ENCODE results near the gene KLHL29. TPM values are rescaled to one million over a fixed set of nuclear protein-coding genes. Genes with fewer than 3 reads are reported as not detected.

KLHL29 gene
- total and polyA plus RNA-seq, 2 experiments from 2014 or later, result 1.9 to 6.4 TPM

DNA sequence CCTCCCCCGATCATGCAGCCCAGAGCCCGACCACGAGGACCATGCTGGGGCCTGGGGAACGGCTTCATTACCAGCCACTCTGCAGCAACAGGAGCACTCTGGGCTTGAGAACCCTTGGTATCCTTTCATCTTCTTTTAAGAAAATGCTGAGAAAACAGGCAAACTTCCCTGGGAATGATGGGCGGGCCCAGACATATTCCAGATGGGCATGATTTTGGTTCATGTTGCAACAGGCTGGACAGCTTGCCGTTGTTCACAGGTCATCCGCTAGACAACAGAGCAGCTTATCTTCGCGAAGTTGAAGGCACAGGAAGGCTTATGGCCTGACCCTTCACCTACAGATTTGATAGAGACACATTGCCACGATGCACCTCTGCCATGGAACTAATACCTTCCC lies 121.0 kb downstream of the KLHL29 start:
- no peaks in the 10 kb centered on the region for H3K36me3 ChIP-seq (ENCODE audit: low read depth)
- no peak overlapping the region for H3K4me3 ChIP-seq
- H2AFZ ChIP-seq, result no peak overlapping the region
- no peaks in the 10 kb centered on the region for H3K9me2 ChIP-seq (ENCODE audit: insufficient read depth)
- H3K4me2 ChIP-seq (ENCODE audit: unreplicated experiment), result no peak overlapping the region
- no peak overlapping the region for H3K9ac ChIP-seq
- TF ChIP-seq EZH2 (IDR thresholded peaks at IDR 0.05; ENCODE audit: insufficient read depth, poor library complexity, severe bottlenecking) (no peak), EZH2phosphoT487 (IDR thresholded peaks at IDR 0.05; ENCODE audit: insufficient read depth, low read depth) (no peak)
- H3K4me1 ChIP-seq (ENCODE audit: insufficient read depth), result no peaks in the 10 kb centered on the region
- no peaks in the 10 kb centered on the region for H4K20me1 ChIP-seq (ENCODE audit: insufficient read depth)
- no peak overlapping the region for H3K27ac ChIP-seq
- H3F3A ChIP-seq (ENCODE audit: insufficient read depth), result no peaks in the 10 kb centered on the region
- DNase-seq, result peak; percentile 46
- 40 to 44% methylated on average over 10 of the region's 10 CpGs for WGBS, 2 experiments (ENCODE audit: low coverage in 1 of 2, low lambda C conversion rate in 2 of 2, missing lambda C conversion rate in 2 of 2)
- no peaks in the 10 kb centered on the region for H3K79me2 ChIP-seq (ENCODE audit: insufficient read depth)
- no peaks in the 10 kb centered on the region for H3K9me3 ChIP-seq (ENCODE audit: low read depth)
- no peaks in the 10 kb centered on the region for H3K27me3 ChIP-seq (replicated peaks; ENCODE audit: insufficient read depth)
- in situ Hi-C loops (cut with MboI), result no loop called here

DNA sequence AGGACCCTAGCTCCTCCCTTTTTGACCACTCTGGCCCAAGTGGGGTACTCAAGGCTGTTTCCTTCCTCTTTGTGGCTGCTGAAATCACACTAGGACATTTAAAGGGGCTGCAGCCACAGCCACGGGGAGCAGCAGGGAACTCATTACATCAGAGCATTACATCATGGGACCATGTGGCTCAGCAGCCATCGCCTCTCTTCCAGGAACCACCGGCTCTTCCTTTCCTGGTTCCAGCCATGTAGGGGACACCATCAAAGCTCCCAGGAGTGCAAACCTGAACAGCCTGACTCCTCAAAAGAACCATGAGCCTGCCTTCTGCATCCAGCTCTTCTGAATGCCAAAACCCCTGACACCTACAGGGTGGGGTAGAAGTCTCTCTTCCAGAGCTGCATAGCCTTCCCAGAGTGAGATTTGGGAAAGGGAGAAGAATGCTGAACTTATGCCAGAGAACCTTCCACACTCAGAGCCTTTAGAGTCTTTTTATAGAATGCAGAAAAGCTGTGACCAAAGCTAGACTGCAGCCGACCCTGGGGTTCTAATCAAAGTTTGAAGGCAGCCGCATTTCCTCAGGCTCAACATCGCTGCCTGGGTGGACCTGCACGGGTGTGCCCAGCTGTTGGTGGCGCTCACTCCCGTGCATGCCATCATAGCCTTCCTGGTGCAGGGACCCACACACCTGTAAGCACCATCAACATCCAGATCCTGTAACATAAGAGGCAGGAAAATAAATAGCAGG lies 121.7 kb downstream of the KLHL29 start:
- TF ChIP-seq EZH2 (IDR thresholded peaks at IDR 0.05; ENCODE audit: insufficient read depth, poor library complexity, severe bottlenecking) (no peak), EZH2phosphoT487 (IDR thresholded peaks at IDR 0.05; ENCODE audit: insufficient read depth, low read depth) (no peak)
- H3F3A ChIP-seq (ENCODE audit: insufficient read depth), result no peaks in the 10 kb centered on the region
- no peaks in the 10 kb centered on the region for H3K4me1 ChIP-seq (ENCODE audit: insufficient read depth)
- 87 to 90% methylated on average over 9 of the region's 9 CpGs for WGBS, 2 experiments (ENCODE audit: low coverage in 1 of 2, low lambda C conversion rate in 2 of 2, missing lambda C conversion rate in 2 of 2)
- no peak for DNase-seq
- no peaks in the 10 kb centered on the region for H3K36me3 ChIP-seq (ENCODE audit: low read depth)
- H3K9ac ChIP-seq, result no peak overlapping the region
- no peak overlapping the region for H3K27ac ChIP-seq
- H2AFZ ChIP-seq, result no peak overlapping the region
- no peaks in the 10 kb centered on the region for H3K79me2 ChIP-seq (ENCODE audit: insufficient read depth)
- in situ Hi-C loops (cut with MboI), result no loop called here
- no peak overlapping the region for H3K4me2 ChIP-seq (ENCODE audit: unreplicated experiment)
- H4K20me1 ChIP-seq (ENCODE audit: insufficient read depth), result no peaks in the 10 kb centered on the region
- no peaks in the 10 kb centered on the region for H3K9me2 ChIP-seq (ENCODE audit: insufficient read depth)
- no peaks in the 10 kb centered on the region for H3K9me3 ChIP-seq (ENCODE audit: low read depth)
- no peaks in the 10 kb centered on the region for H3K27me3 ChIP-seq (replicated peaks; ENCODE audit: insufficient read depth)
- no peak overlapping the region for H3K4me3 ChIP-seq

DNA sequence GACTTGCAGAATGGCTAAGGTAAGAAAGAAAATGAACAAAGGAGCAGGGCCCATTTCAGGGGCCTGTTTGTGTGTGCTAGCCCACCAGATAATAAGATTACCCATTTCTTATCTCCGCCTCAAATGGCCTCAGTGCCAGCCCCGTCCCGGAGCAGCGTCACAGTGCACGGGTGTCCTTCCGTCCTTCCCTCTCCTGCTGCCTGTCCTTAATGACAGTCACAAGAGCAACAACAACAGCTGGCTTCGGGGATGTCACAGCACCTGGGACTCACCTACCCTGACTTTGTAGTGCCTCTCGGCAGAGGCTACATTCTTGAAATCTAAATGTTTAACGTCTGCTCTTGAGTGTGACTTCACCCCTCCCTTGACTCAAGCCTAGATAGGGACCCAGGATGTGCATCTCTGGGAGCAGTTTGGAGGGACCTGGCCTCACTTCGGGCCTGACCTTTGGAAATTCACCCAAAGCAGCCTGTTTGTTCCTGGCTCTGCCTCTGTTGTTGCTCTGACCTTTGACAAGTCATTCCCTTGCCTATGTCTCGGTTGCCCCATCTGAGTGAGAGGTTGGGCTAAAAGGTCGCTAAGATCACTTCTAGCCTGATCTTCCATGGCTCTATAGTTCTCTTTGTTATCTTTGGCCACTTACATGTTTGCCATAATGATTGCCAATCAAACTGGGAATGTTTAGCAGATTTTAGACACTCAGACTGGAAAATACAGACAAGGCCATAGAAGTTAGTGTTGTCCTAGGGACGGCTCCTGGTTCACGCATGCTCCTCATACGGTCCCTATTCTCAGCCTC lies 122.5 kb downstream of the KLHL29 start:
- Histone ChIP-seq H3K27me3 (replicated peaks; ENCODE audit: insufficient read depth) (no peaks in the 10 kb centered on the region), H3K4me1 (ENCODE audit: insufficient read depth) (no peaks in the 10 kb centered on the region), H3K79me2 (ENCODE audit: insufficient read depth) (no peaks in the 10 kb centered on the region), H3K9me3 (ENCODE audit: low read depth) (no peaks in the 10 kb centered on the region), H3K4me3 (no peak overlapping the region), H3K36me3 (ENCODE audit: low read depth) (no peaks in the 10 kb centered on the region), H3K9me2 (ENCODE audit: insufficient read depth) (no peaks in the 10 kb centered on the region), H3K9ac (no peak overlapping the region), H4K20me1 (ENCODE audit: insufficient read depth) (no peaks in the 10 kb centered on the region), H3K4me2 (ENCODE audit: unreplicated experiment) (no peak overlapping the region), H3F3A (ENCODE audit: insufficient read depth) (no peaks in the 10 kb centered on the region), H2AFZ (no peak overlapping the region), H3K27ac (no peak overlapping the region)
- DNase-seq, result no peak
- WGBS, 2 experiments (ENCODE audit: low coverage in 1 of 2, low lambda C conversion rate in 2 of 2, missing lambda C conversion rate in 2 of 2), result 95% methylated on average over 15 of the region's 15 CpGs
- TF ChIP-seq EZH2 (IDR thresholded peaks at IDR 0.05; ENCODE audit: insufficient read depth, poor library complexity, severe bottlenecking) (no peak), EZH2phosphoT487 (IDR thresholded peaks at IDR 0.05; ENCODE audit: insufficient read depth, low read depth) (no peak)
- in situ Hi-C loops (cut with MboI), result no loop called here

DNA sequence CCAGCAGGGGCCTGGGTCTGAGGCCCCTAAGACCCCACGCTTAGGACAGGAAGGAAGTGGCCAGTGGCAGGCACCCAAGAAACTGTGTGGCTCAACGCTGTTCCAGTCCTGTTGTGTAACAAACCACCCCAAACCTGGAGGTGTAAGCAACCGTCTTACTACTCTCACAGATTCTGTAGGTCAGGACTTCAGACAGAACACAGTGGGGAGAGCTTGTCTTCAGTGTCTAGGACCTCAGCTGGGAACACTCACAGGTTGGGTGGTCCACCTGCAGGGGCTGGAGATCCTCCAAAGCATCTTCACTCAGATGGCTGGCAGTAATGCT lies 123.0 kb downstream of the KLHL29 start:
- no peaks in the 10 kb centered on the region for H3K9me2 ChIP-seq (ENCODE audit: insufficient read depth)
- H3K27ac ChIP-seq, result no peak overlapping the region
- H3F3A ChIP-seq (ENCODE audit: insufficient read depth), result no peaks in the 10 kb centered on the region
- no peaks in the 10 kb centered on the region for H3K27me3 ChIP-seq (replicated peaks; ENCODE audit: insufficient read depth)
- H3K4me3 ChIP-seq, result no peak overlapping the region
- H2AFZ ChIP-seq, result no peak overlapping the region
- no peak for DNase-seq
- H3K4me2 ChIP-seq (ENCODE audit: unreplicated experiment), result no peak overlapping the region
- H4K20me1 ChIP-seq (ENCODE audit: insufficient read depth), result no peaks in the 10 kb centered on the region
- H3K9me3 ChIP-seq (ENCODE audit: low read depth), result no peaks in the 10 kb centered on the region
- H3K4me1 ChIP-seq (ENCODE audit: insufficient read depth), result no peaks in the 10 kb centered on the region
- no peaks in the 10 kb centered on the region for H3K36me3 ChIP-seq (ENCODE audit: low read depth)
- 86 to 90% methylated on average over 3 of the region's 3 CpGs for WGBS, 2 experiments (ENCODE audit: low coverage in 1 of 2, low lambda C conversion rate in 2 of 2, missing lambda C conversion rate in 2 of 2)
- in situ Hi-C loops (cut with MboI), result no loop called here
- TF ChIP-seq EZH2phosphoT487 (IDR thresholded peaks at IDR 0.05; ENCODE audit: insufficient read depth, low read depth) (no peak), EZH2 (IDR thresholded peaks at IDR 0.05; ENCODE audit: insufficient read depth, poor library complexity, severe bottlenecking) (no peak)
- H3K9ac ChIP-seq, result no peak overlapping the region
- H3K79me2 ChIP-seq (ENCODE audit: insufficient read depth), result no peaks in the 10 kb centered on the region

Data from GM23248 (cell line).